ENCODE data around the gene SRL.

DNA sequence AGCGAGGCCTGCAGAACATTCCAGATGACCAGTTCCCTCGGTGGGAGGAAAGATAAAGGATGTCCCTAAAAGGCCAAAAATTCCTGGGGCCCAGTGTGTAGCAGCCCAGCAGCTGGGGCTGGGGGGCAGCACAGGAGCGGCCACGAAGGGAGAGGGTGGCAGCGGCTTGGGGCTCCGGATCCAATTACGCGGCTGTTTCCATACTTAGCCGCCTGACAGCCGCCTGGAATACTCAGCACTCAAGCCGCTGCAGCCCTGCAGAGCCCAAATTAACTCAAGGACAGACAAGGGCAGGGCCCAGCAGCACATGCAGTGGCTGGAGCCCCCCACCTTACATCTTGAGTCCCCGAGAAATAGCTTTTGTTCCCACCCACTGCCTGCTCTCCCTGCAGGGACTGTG, 1.3 kb downstream of the SRL start:
- no peak for TF ChIP-seq POLR2A (IDR thresholded peaks at IDR 0.05)
- TF ChIP-seq, protein P1, sequence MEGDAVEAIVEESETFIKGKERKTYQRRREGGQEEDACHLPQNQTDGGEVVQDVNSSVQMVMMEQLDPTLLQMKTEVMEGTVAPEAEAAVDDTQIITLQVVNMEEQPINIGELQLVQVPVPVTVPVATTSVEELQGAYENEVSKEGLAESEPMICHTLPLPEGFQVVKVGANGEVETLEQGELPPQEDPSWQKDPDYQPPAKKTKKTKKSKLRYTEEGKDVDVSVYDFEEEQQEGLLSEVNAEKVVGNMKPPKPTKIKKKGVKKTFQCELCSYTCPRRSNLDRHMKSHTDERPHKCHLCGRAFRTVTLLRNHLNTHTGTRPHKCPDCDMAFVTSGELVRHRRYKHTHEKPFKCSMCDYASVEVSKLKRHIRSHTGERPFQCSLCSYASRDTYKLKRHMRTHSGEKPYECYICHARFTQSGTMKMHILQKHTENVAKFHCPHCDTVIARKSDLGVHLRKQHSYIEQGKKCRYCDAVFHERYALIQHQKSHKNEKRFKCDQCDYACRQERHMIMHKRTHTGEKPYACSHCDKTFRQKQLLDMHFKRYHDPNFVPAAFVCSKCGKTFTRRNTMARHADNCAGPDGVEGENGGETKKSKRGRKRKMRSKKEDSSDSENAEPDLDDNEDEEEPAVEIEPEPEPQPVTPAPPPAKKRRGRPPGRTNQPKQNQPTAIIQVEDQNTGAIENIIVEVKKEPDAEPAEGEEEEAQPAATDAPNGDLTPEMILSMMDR (IDR thresholded peaks at IDR 0.05): no peak
